Measurements from ENCODE around the gene LEF1. TPM values are rescaled to one million over a fixed set of nuclear protein-coding genes. Genes with fewer than 3 reads are reported as not detected.

The LEF1 gene
- total RNA-seq, 1 donor from 2014 or later, result 16.6 TPM

GRCh38 chr4:108036213-108036612, 132.5 kb downstream of the LEF1 start:
- Mint-ChIP-seq H3K36me3 (ENCODE audit: low read depth, unreplicated experiment) (peaks cover 2% of the 10 kb centered on the region), H3K4me3 (ENCODE audit: unreplicated experiment) (no peak overlapping the region), H3K27me3 (ENCODE audit: low read depth, unreplicated experiment) (no peaks in the 10 kb centered on the region), H3K9me3 (ENCODE audit: unreplicated experiment) (no peaks in the 10 kb centered on the region), H3K27ac (ENCODE audit: unreplicated experiment) (no peak overlapping the region), H3K4me1 (ENCODE audit: low read depth, unreplicated experiment) (peaks cover 9% of the 10 kb centered on the region)
- no peak overlapping the region for H3K4me3 ChIP-seq (ENCODE audit: insufficient read depth, low read depth, low read length)
- H3K36me3 ChIP-seq (ENCODE audit: insufficient read depth, low read length), result peaks cover 3% of the 10 kb centered on the region
- FAIRE-seq (no peak), DNase-seq (ENCODE audit: low read depth) (no peak)
- TF ChIP-seq, protein P1, sequence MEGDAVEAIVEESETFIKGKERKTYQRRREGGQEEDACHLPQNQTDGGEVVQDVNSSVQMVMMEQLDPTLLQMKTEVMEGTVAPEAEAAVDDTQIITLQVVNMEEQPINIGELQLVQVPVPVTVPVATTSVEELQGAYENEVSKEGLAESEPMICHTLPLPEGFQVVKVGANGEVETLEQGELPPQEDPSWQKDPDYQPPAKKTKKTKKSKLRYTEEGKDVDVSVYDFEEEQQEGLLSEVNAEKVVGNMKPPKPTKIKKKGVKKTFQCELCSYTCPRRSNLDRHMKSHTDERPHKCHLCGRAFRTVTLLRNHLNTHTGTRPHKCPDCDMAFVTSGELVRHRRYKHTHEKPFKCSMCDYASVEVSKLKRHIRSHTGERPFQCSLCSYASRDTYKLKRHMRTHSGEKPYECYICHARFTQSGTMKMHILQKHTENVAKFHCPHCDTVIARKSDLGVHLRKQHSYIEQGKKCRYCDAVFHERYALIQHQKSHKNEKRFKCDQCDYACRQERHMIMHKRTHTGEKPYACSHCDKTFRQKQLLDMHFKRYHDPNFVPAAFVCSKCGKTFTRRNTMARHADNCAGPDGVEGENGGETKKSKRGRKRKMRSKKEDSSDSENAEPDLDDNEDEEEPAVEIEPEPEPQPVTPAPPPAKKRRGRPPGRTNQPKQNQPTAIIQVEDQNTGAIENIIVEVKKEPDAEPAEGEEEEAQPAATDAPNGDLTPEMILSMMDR (IDR thresholded peaks at IDR 0.05; ENCODE audit: insufficient read depth, low read depth, low read length), result no peak
- no peak for TF ChIP-seq EZH2 (IDR thresholded peaks at IDR 0.05; ENCODE audit: insufficient read depth, low read length)
- H3K27me3 ChIP-seq (ENCODE audit: insufficient read depth, low read length), result no peaks in the 10 kb centered on the region
- no peaks in the 10 kb centered on the region for H3K4me1 ChIP-seq (ENCODE audit: insufficient read depth, low read length)
- no peaks in the 10 kb centered on the region for H3K79me2 ChIP-seq (ENCODE audit: insufficient read depth, low read length)
- H3K9ac ChIP-seq (ENCODE audit: low read length), result no peak overlapping the region
- no peak overlapping the region for H3K27ac ChIP-seq (ENCODE audit: low read depth, low read length)
- no peak overlapping the region for H2AFZ ChIP-seq (ENCODE audit: low read depth, low read length)
- H3K4me2 ChIP-seq (ENCODE audit: low read length), result no peak overlapping the region
- no peaks in the 10 kb centered on the region for H3K9me3 ChIP-seq (ENCODE audit: insufficient read depth, low read depth, low read length)
- H4K20me1 ChIP-seq (ENCODE audit: insufficient read depth, low read length), result no peaks in the 10 kb centered on the region

DNA sequence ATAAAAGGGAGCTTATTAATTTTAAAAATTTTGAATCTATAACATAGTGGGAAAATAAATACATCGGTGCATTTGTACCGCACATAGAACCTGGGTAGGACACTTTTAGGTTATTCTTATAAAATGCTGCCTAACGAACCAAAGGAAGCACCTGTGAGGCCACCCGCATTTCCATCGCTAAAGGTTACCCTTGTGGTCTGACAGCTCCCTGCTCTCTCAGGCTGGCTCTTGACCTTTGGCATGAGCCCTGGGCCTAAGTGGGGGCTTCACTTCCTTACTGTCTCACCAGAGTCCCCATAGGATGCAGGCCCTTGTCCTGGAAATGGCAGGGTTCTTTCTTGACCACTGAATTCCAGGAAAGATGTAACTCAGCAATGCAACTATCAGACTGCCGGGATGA, 133.0 kb downstream of the LEF1 start:
- H2AFZ ChIP-seq (ENCODE audit: low read depth, low read length), result no peak overlapping the region
- H3K36me3 Mint-ChIP-seq (ENCODE audit: low read depth, unreplicated experiment), result peaks cover 2% of the 10 kb centered on the region
- H3K79me2 ChIP-seq (ENCODE audit: insufficient read depth, low read length), result no peaks in the 10 kb centered on the region
- no peaks in the 10 kb centered on the region for H3K9me3 Mint-ChIP-seq (ENCODE audit: unreplicated experiment)
- H3K4me3 ChIP-seq (ENCODE audit: insufficient read depth, low read depth, low read length), result no peak overlapping the region
- no peaks in the 10 kb centered on the region for H3K9me3 ChIP-seq (ENCODE audit: insufficient read depth, low read depth, low read length)
- H3K9ac ChIP-seq (ENCODE audit: low read length), result no peak overlapping the region
- H3K27me3 ChIP-seq (ENCODE audit: insufficient read depth, low read length), result no peaks in the 10 kb centered on the region
- no peaks in the 10 kb centered on the region for H3K27me3 Mint-ChIP-seq (ENCODE audit: low read depth, unreplicated experiment)
- H3K27ac ChIP-seq (ENCODE audit: low read depth, low read length), result no peak overlapping the region
- no peaks in the 10 kb centered on the region for H3K4me1 ChIP-seq (ENCODE audit: insufficient read depth, low read length)
- DNase-seq (ENCODE audit: low read depth), result no peak
- H3K4me2 ChIP-seq (ENCODE audit: low read length), result no peak overlapping the region
- H3K4me3 Mint-ChIP-seq (ENCODE audit: unreplicated experiment), result no peak overlapping the region
- TF ChIP-seq EZH2 (IDR thresholded peaks at IDR 0.05; ENCODE audit: insufficient read depth, low read length), result no peak
- TF ChIP-seq, protein P1 (IDR thresholded peaks at IDR 0.05; ENCODE audit: insufficient read depth, low read depth, low read length), result no peak
- H3K4me1 Mint-ChIP-seq (ENCODE audit: low read depth, unreplicated experiment), result peaks cover 12% of the 10 kb centered on the region
- H4K20me1 ChIP-seq (ENCODE audit: insufficient read depth, low read length), result no peaks in the 10 kb centered on the region
- peaks cover 3% of the 10 kb centered on the region for H3K36me3 ChIP-seq (ENCODE audit: insufficient read depth, low read length)
- no peak overlapping the region for H3K27ac Mint-ChIP-seq (ENCODE audit: unreplicated experiment)
- no peak for FAIRE-seq

DNA sequence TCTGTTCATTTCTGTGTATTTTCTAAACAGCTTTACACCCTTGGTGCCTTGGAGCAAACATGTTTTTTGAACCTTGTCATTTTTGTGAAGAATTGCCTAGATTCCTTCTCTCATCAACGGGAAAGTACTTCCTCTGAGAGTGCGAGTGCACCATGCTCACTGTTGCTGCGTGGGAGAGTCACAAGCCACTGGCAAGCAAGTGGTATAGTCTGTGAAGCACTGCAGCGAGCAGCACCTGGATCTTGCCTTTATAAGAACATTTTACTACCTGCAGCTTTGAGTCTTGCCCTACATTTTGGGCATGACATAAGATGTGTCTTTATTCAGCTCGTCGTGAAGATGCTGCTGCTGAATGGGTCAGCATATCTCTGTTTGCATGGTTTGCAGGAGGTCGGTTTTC, 134.2 kb downstream of the LEF1 start:
- Mint-ChIP-seq H3K9me3 (ENCODE audit: unreplicated experiment) (no peaks in the 10 kb centered on the region), H3K27me3 (ENCODE audit: low read depth, unreplicated experiment) (no peaks in the 10 kb centered on the region), H3K4me1 (ENCODE audit: low read depth, unreplicated experiment) (peaks cover 23% of the 10 kb centered on the region), H3K4me3 (ENCODE audit: unreplicated experiment) (no peak overlapping the region), H3K36me3 (ENCODE audit: low read depth, unreplicated experiment) (peaks cover 2% of the 10 kb centered on the region), H3K27ac (ENCODE audit: unreplicated experiment) (no peak overlapping the region)
- no peak for TF ChIP-seq EZH2 (IDR thresholded peaks at IDR 0.05; ENCODE audit: insufficient read depth, low read length)
- TF ChIP-seq, protein P1 (IDR thresholded peaks at IDR 0.05; ENCODE audit: insufficient read depth, low read depth, low read length), result no peak
- DNase-seq (ENCODE audit: low read depth) (no peak), FAIRE-seq (no peak)
- H3K79me2 ChIP-seq (ENCODE audit: insufficient read depth, low read length), result no peaks in the 10 kb centered on the region
- no peaks in the 10 kb centered on the region for H3K9me3 ChIP-seq (ENCODE audit: insufficient read depth, low read depth, low read length)
- H3K9ac ChIP-seq (ENCODE audit: low read length), result no peak overlapping the region
- H2AFZ ChIP-seq (ENCODE audit: low read depth, low read length), result no peak overlapping the region
- no peak overlapping the region for H3K4me2 ChIP-seq (ENCODE audit: low read length)
- H3K4me1 ChIP-seq (ENCODE audit: insufficient read depth, low read length), result peaks cover 5% of the 10 kb centered on the region
- peaks cover 3% of the 10 kb centered on the region for H3K36me3 ChIP-seq (ENCODE audit: insufficient read depth, low read length)
- no peaks in the 10 kb centered on the region for H4K20me1 ChIP-seq (ENCODE audit: insufficient read depth, low read length)
- H3K27me3 ChIP-seq (ENCODE audit: insufficient read depth, low read length), result no peaks in the 10 kb centered on the region
- no peak overlapping the region for H3K4me3 ChIP-seq (ENCODE audit: insufficient read depth, low read depth, low read length)
- H3K27ac ChIP-seq (ENCODE audit: low read depth, low read length), result no peak overlapping the region
